ENCODE measurements around the gene RHOU.

DNA sequence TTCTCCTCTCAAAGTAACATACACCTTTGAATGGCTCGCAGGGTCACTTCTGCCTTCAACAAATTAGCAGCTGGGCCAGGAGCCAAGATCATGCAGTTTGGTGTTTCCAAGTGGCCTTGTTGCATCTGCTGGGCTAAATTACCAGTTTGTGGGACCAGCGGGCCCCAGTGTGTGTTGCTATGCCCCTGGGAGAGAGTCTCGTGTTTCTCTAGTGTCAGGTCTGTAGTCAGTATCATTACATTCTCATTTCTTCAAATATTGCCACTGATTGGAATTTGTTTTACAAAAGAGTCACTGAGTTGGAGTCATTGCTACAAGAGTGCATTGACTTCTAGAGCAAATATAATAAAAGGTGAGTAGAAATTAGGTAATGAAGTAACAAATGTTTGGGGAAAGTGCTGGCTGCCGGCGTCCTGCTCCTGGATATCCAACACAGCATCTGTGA, 35.5 kb downstream of the RHOU start:
- TF ChIP-seq EP300 (conservative IDR thresholded peaks at IDR 0.05; ENCODE audit: poor library complexity, severe bottlenecking) = no peak
- no peak for TF ChIP-seq TAF1 (IDR thresholded peaks at IDR 0.05; ENCODE audit: low read depth)
- TF ChIP-seq, protein P1, sequence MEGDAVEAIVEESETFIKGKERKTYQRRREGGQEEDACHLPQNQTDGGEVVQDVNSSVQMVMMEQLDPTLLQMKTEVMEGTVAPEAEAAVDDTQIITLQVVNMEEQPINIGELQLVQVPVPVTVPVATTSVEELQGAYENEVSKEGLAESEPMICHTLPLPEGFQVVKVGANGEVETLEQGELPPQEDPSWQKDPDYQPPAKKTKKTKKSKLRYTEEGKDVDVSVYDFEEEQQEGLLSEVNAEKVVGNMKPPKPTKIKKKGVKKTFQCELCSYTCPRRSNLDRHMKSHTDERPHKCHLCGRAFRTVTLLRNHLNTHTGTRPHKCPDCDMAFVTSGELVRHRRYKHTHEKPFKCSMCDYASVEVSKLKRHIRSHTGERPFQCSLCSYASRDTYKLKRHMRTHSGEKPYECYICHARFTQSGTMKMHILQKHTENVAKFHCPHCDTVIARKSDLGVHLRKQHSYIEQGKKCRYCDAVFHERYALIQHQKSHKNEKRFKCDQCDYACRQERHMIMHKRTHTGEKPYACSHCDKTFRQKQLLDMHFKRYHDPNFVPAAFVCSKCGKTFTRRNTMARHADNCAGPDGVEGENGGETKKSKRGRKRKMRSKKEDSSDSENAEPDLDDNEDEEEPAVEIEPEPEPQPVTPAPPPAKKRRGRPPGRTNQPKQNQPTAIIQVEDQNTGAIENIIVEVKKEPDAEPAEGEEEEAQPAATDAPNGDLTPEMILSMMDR (IDR thresholded peaks at IDR 0.05; ENCODE audit: poor library complexity, severe bottlenecking) = no peak
- no peak for TF ChIP-seq POLR2AphosphoS5 (IDR thresholded peaks at IDR 0.05)
- TF ChIP-seq EZH2 (IDR thresholded peaks at IDR 0.05; ENCODE audit: borderline replicate concordance, insufficient read depth, low read length, poor library complexity, severe bottlenecking) = no peak

All from neural cell (in vitro differentiated cells).